Measurements from ENCODE around the gene SULT2B1.

DNA sequence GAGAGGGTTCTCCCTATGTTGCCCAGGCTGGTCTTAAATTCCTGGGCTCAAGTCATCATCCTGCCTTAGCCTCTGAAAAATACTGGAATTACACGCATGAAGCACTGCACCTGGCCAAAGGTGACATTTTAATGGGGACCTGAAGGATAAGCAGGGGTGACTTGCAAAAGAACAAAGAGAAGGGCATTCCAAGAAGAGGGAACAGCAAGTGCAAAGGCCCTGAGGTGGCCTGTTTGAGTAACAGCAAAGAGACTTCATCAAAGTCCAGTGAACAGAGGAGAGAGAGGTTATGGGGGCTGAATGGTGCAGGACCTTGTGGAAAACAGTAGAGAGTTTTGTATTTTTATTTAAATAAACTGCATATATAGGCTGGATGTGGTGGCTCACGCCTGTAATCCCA, 89.9 kb downstream of the SULT2B1 start:
- TF ChIP-seq, protein P1, sequence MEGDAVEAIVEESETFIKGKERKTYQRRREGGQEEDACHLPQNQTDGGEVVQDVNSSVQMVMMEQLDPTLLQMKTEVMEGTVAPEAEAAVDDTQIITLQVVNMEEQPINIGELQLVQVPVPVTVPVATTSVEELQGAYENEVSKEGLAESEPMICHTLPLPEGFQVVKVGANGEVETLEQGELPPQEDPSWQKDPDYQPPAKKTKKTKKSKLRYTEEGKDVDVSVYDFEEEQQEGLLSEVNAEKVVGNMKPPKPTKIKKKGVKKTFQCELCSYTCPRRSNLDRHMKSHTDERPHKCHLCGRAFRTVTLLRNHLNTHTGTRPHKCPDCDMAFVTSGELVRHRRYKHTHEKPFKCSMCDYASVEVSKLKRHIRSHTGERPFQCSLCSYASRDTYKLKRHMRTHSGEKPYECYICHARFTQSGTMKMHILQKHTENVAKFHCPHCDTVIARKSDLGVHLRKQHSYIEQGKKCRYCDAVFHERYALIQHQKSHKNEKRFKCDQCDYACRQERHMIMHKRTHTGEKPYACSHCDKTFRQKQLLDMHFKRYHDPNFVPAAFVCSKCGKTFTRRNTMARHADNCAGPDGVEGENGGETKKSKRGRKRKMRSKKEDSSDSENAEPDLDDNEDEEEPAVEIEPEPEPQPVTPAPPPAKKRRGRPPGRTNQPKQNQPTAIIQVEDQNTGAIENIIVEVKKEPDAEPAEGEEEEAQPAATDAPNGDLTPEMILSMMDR (conservative IDR thresholded peaks at IDR 0.05; ENCODE audit: low read depth, low read length), result no peak
- TF ChIP-seq POLR2A (IDR thresholded peaks at IDR 0.05; ENCODE audit: low read depth, low read length), result no peak
- TF ChIP-seq MXI1 (IDR thresholded peaks at IDR 0.05; ENCODE audit: borderline replicate concordance, low read depth, low read length), result no peak
- TF ChIP-seq MAFK (IDR thresholded peaks at IDR 0.05; ENCODE audit: low read depth, low read length), result no peak
